Naive B cell (primary cell): ENCODE data around the gene WDHD1. TPM values are rescaled to one million over a fixed set of nuclear protein-coding genes. Genes with fewer than 3 reads are reported as not detected.
A peak's percentile ranks its signal among the peaks of the same experiment; 100 is the strongest.
"Not testable (repeated sequence)": the region's sequence is repeated elsewhere in the genome, so short reads cannot be mapped to it uniquely, and the experiment has no call there.

Experiments used
- ATAC-seq, 2 donors: fragments of 150-1000 bp; cut with Tn5 transposase; 2 replicates each; pipeline ENCODE4 v1.10.0; 2021; ENCODE audit warnings: low read depth in 2 of 2, mild to moderate bottlenecking in 2 of 2, moderate library complexity in 2 of 2
- DNase-seq: peaks from one replicate; pipeline ENCODE4 v3.0.0; 2022
- H3K27ac Mint-ChIP-seq, 6 donors: one replicate each; pipeline ENCODE4 v1.8.0; 2020 to 2022; ENCODE audit warnings: mild to moderate bottlenecking in 6 of 6, mixed read lengths in 6 of 6, moderate library complexity in 5 of 6, inconsistent platforms in 2 of 6
- H3K27me3 Mint-ChIP-seq, 3 donors: one replicate each; pipeline ENCODE4 v1.8.0; 2021 to 2022; ENCODE audit warnings: mixed read lengths in 3 of 3, mild to moderate bottlenecking in 1 of 3
- H3K36me3 Mint-ChIP-seq, 2 donors: one replicate each; pipeline ENCODE4 v1.8.0; 2020 to 2022; ENCODE audit warnings: mixed read lengths in 2 of 2, inconsistent platforms in 1 of 2, mild to moderate bottlenecking in 1 of 2
- H3K4me1 Mint-ChIP-seq, 3 donors: one replicate each; pipeline ENCODE4 v1.8.0; 2020 to 2022; ENCODE audit warnings: mixed read lengths in 3 of 3, inconsistent platforms in 1 of 3, mild to moderate bottlenecking in 1 of 3, moderate library complexity in 1 of 3
- H3K4me3 Mint-ChIP-seq, 8 donors: one replicate each; pipeline ENCODE4 v1.8.0; 2020 to 2022; ENCODE audit warnings: mild to moderate bottlenecking in 8 of 8, mixed read lengths in 8 of 8, moderate library complexity in 8 of 8, inconsistent platforms in 2 of 8
- H3K9me3 Mint-ChIP-seq, 7 donors: one replicate each; pipeline ENCODE4 v1.8.0; 2020 to 2022; ENCODE audit warnings: mixed read lengths in 7 of 7, mild to moderate bottlenecking in 5 of 7, inconsistent platforms in 2 of 7, moderate library complexity in 1 of 7
- polyA plus RNA-seq, 6 donors: library from polyadenylated mRNA; unstranded; fragments of 300-500 nt; fragmentation: Illumina TruSeq; gene quantifications; one replicate each; pipeline ENCODE4 v1.2.3, GENCODE V29; 2021; ENCODE audit warnings: low read depth in 6 of 6

Gene WDHD1
- polyA plus RNA-seq, 6 donors from 2014 or later = 2.5 to 5.4 (median 3.1) TPM; not detected in 1

- ATAC-seq (no peak), DNase-seq (no peak)
- Mint-ChIP-seq H3K4me1 (peaks cover 4 to 9% (median 8%) of the 10 kb centered on the region in 3 donors), H3K27ac (peak overlapping the region in 1 of 6 donors; percentile 27), H3K27me3 (no peaks in the 10 kb centered on the region), H3K36me3 (no peaks in the 10 kb centered on the region), H3K9me3 (no peaks in the 10 kb centered on the region), H3K4me3 (peak overlapping the region in 1 of 8 donors; percentile 47)
Observed at GRCh38 chr14:54906075-54906474, 120.8 kb downstream of the WDHD1 start.

DNA sequence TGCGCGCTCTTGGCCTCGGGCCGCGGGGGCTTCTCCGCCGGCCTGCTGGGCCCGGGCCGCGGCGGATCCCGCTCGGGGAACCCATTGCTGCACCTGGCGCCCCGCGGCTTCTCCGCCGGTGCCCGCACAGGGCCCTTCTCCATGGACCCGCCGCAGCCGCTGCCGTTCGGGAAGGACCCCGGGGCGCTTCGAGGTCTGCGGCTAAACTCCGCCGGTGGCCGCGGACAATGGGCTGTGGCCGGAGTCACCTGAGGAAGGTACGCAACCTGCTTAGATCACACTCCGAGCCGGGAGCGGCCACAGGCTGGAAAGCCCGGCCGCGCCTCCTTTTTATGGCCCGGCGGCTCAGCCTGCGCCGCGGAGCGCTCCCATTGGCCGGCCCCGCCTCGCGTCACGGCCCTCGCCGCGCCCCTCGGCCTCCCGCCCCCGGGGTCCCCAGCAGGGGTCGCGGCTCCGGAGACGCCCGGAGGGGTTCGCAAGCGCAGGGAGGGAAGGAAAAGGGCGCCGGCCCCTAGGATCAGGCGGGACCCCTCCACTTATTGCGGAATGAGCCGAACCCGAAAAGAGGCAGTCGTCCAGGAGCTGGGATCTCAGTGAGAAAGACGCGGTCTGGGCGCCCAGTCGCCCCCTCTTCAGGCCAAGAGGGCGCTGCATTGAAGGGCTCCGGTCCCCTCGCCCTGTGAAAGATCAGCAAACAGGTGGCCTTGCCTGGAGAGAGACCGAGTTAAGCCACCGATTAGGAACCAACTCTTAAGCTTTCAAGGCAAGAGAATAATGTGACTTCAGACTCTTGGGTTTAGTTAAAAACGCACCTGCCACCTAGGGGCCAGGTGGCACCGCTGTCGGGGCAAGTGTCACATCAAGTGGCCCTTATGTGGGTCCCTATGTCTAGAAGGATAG, 124.1 kb downstream of the WDHD1 start, which contains the start of gene GCH1:
Gene GCH1, minus strand, starts transcription at position 306 of the 900 bp plus-strand sequence. Its CDS starts 163 bp downstream, at position 143.
- no peaks in the 10 kb centered on the region for H3K36me3 Mint-ChIP-seq
- no peaks in the 10 kb centered on the region for H3K9me3 Mint-ChIP-seq
- peaks cover 10 to 22% (median 14%) of the 10 kb centered on the region in 3 donors for H3K4me1 Mint-ChIP-seq
- ATAC-seq = peak; percentile 83
- H3K4me3 Mint-ChIP-seq = peak within 1 kb of the TSS; percentile 84 to 95 (median 90)
- peak within 1 kb of the TSS; percentile 79 to 97 (median 90) for H3K27ac Mint-ChIP-seq
- H3K27me3 Mint-ChIP-seq = no peaks in the 10 kb centered on the region
- peak; percentile 84 for DNase-seq

- peak overlapping the region in 4 of 6 donors; percentile 10 to 88 (median 66) for H3K27ac Mint-ChIP-seq
- no peaks in the 10 kb centered on the region for H3K9me3 Mint-ChIP-seq
- H3K27me3 Mint-ChIP-seq = no peaks in the 10 kb centered on the region
- peak overlapping the region; percentile 84 to 95 (median 90) for H3K4me3 Mint-ChIP-seq
- H3K36me3 Mint-ChIP-seq = no peaks in the 10 kb centered on the region
- DNase-seq (peak; percentile 70), ATAC-seq (peak; percentile 58)
- peaks cover 8 to 22% (median 9%) of the 10 kb centered on the region in 3 donors for H3K4me1 Mint-ChIP-seq
Observed at GRCh38 chr14:54902143-54902520, 124.8 kb downstream of the WDHD1 start.

GRCh38 chr14:54901380-54902142, 125.3 kb downstream of the WDHD1 start:
- Mint-ChIP-seq H3K4me1 (peaks cover 8 to 22% (median 9%) of the 10 kb centered on the region in 3 donors), H3K27ac (peak overlapping the region; percentile 56 to 92 (median 76)), H3K4me3 (peak overlapping the region; percentile 84 to 95 (median 90)), H3K36me3 (no peaks in the 10 kb centered on the region), H3K9me3 (no peaks in the 10 kb centered on the region), H3K27me3 (no peaks in the 10 kb centered on the region)
- no peak for ATAC-seq
- DNase-seq = no peak

- DNase-seq = no peak
- H3K36me3 Mint-ChIP-seq = no peaks in the 10 kb centered on the region
- H3K9me3 Mint-ChIP-seq = no peaks in the 10 kb centered on the region
- no peaks in the 10 kb centered on the region for H3K27me3 Mint-ChIP-seq
- no peak for ATAC-seq
- peak overlapping the region in 3 of 6 donors; percentile 65 to 85 (median 85) for H3K27ac Mint-ChIP-seq
- H3K4me3 Mint-ChIP-seq = no peak overlapping the region
- peaks cover 8 to 22% (median 9%) of the 10 kb centered on the region in 3 donors for H3K4me1 Mint-ChIP-seq
Observed at GRCh38 chr14:54899573-54899972, 127.3 kb downstream of the WDHD1 start.

DNA sequence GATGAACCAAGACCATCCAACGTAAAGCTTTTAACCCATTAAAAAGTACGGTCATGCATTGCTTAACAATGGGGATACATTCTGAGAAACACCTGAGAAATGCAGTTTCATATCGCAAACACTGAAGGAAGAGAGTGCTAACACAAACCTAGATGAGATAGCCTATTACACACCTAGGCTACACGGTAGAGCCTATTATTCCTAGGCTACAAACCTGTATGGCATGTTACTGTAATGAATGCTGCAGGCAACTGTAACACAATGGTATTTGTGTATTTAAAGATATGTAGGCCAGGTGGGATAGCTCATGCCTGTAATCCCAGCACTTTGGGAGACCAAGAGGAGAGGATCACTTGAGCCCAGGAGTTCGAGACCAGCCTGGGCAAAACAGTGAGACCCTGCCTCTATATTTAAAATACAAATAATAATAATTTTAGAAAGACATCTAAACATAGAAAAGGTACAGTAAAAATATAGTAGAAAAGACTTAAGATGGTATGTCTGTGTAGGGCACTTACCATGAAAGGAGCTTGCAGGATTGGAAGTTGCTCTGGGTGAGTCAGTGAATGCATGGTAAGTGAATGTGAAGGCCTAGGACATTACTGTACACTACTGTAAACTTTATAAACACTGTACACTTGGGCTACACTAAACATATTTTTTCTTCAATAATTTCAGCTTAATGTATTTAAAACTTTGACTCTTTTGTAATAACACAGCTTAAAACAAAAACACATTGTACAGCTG, 128.9 kb downstream of the WDHD1 start:
- H3K9me3 Mint-ChIP-seq, H3K36me3 Mint-ChIP-seq, ATAC-seq, H3K27me3 Mint-ChIP-seq, H3K27ac Mint-ChIP-seq, DNase-seq: not testable (repeated sequence)
- H3K4me3 Mint-ChIP-seq = peak overlapping the region in 1 of 8 donors; percentile 13
- peaks cover 9 to 22% (median 12%) of the 10 kb centered on the region in 3 donors for H3K4me1 Mint-ChIP-seq

GRCh38 chr14:54895683-54896082, 131.2 kb downstream of the WDHD1 start:
- Mint-ChIP-seq H3K4me1 (peaks cover 12 to 29% (median 13%) of the 10 kb centered on the region in 3 donors), H3K9me3 (no peaks in the 10 kb centered on the region), H3K27me3 (no peaks in the 10 kb centered on the region), H3K36me3 (no peaks in the 10 kb centered on the region), H3K4me3 (no peak overlapping the region), H3K27ac (peak overlapping the region in 1 of 6 donors; percentile 61)
- DNase-seq (no peak), ATAC-seq (no peak)

GRCh38 chr14:54894995-54895394, 131.9 kb downstream of the WDHD1 start:
- Mint-ChIP-seq H3K36me3 (no peaks in the 10 kb centered on the region), H3K4me3 (no peak overlapping the region), H3K27me3 (no peaks in the 10 kb centered on the region), H3K27ac (peak overlapping the region in 1 of 6 donors; percentile 12), H3K4me1 (peaks cover 11 to 28% (median 14%) of the 10 kb centered on the region in 3 donors), H3K9me3 (no peaks in the 10 kb centered on the region)
- DNase-seq (no peak), ATAC-seq (no peak)

DNA sequence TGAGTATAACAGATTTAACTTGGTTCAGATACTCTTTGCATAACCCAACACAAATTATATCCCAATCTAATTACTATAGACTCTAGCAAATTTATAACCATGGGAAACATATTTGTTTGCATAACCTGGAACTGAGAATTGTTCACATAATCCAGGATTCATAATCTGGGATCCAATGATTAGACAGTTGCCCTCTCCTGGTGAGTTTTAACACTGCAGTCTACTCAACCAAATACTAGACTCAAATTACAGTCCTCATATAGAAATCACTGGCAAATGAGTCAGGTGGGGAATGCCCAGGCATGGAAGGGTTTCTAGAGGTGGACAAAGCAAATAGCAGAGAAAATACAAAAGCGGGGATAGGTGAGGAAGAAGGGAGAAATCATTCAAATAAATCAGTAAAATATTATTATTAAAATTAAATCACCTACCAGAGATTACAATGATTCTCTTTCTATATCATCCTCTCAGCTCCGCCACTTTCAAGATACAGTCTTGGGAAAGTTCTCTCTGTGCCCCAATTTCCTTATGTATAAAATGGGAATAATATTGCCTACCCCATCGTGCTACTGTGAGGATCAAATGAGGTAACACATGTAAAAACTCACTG, 133.6 kb downstream of the WDHD1 start:
- Mint-ChIP-seq H3K27me3 (no peaks in the 10 kb centered on the region), H3K4me1 (peaks cover 16 to 29% (median 23%) of the 10 kb centered on the region in 3 donors)

GRCh38 chr14:54891471-54892245, 135.2 kb downstream of the WDHD1 start:
- Mint-ChIP-seq H3K4me1 (peaks cover 20 to 37% (median 29%) of the 10 kb centered on the region in 3 donors), H3K4me3 (peak overlapping the region in 1 of 8 donors; percentile 0)
- DNase-seq = no peak

More for the DNA sequence above, 133.6 kb downstream of the WDHD1 start:
- ATAC-seq = peak; percentile 63 to 77
- peak; percentile 15 for DNase-seq
- Mint-ChIP-seq H3K27ac (no peak overlapping the region), H3K4me3 (peak overlapping the region in 1 of 8 donors; percentile 0), H3K36me3 (no peaks in the 10 kb centered on the region), H3K9me3 (no peaks in the 10 kb centered on the region)

DNA sequence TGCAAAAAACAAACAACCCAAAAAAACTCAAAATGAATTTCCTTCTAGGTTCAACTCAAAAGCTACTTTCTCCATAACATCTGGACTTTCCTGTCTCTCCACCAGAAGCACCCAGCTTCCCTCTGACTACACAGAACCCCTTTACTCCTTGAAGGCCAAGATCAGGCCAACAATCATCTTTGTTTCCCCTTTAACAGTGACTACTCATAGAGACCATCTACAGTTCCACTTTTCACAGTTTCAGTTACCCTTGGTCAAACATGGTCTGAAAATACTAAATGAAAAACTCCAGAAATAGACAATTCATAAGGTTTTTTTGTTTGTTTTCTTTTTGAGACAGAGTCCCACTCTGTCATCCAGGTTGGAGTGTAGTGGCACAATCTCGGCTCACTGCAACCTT, 136.1 kb downstream of the WDHD1 start:
- peak overlapping the region in 2 of 8 donors; percentile 1 to 7 for H3K4me3 Mint-ChIP-seq
- H3K36me3 Mint-ChIP-seq = no peaks in the 10 kb centered on the region
- peak; percentile 73 for ATAC-seq
- no peak for DNase-seq
- peaks cover 23 to 45% (median 34%) of the 10 kb centered on the region in 3 donors for H3K4me1 Mint-ChIP-seq
- no peaks in the 10 kb centered on the region for H3K9me3 Mint-ChIP-seq
- H3K27ac Mint-ChIP-seq = peak overlapping the region in 4 of 6 donors; percentile 45 to 78 (median 56)
- no peaks in the 10 kb centered on the region for H3K27me3 Mint-ChIP-seq

More at GRCh38 chr14:54891471-54892245, 135.2 kb downstream of the WDHD1 start:
- Mint-ChIP-seq H3K27me3 (no peaks in the 10 kb centered on the region), H3K36me3 (no peaks in the 10 kb centered on the region), H3K27ac (peak overlapping the region in 4 of 6 donors; percentile 60 to 76 (median 69)), H3K9me3 (no peaks in the 10 kb centered on the region)
- ATAC-seq = no peak

GRCh38 chr14:54889919-54890318, 137.0 kb downstream of the WDHD1 start:
- no peaks in the 10 kb centered on the region for H3K9me3 Mint-ChIP-seq
- no peaks in the 10 kb centered on the region for H3K27me3 Mint-ChIP-seq
- peak overlapping the region in 2 of 6 donors; percentile 4 to 25 for H3K27ac Mint-ChIP-seq
- no peak for DNase-seq
- no peaks in the 10 kb centered on the region for H3K36me3 Mint-ChIP-seq
- H3K4me3 Mint-ChIP-seq = no peak overlapping the region
- H3K4me1 Mint-ChIP-seq = peaks cover 23 to 52% (median 34%) of the 10 kb centered on the region in 3 donors
- ATAC-seq = no peak
